Measurements from ENCODE around the gene INTS1. TPM values are rescaled to one million over a fixed set of nuclear protein-coding genes. Genes with fewer than 3 reads are reported as not detected.

INTS1 gene
- total RNA-seq, 1 experiment from 2014 or later, result 34.2 TPM

GRCh38 chr7:1535100-1535458, 30.9 kb upstream of the INTS1 start:
- H3K4me3 ChIP-seq, result no peak overlapping the region
- H3K27me3 ChIP-seq, result no peaks in the 10 kb centered on the region
- DNase-seq, result no peak
- H3K9me3 ChIP-seq, result no peaks in the 10 kb centered on the region
- peaks cover 38% of the 10 kb centered on the region for H3K36me3 ChIP-seq

- Histone ChIP-seq H3K36me3 (peaks cover 33% of the 10 kb centered on the region), H3K27me3 (no peaks in the 10 kb centered on the region), H3K4me3 (no peak overlapping the region), H3K9me3 (no peaks in the 10 kb centered on the region)
- no peak for DNase-seq
Observed at GRCh38 chr7:1534330-1535099, 30.3 kb upstream of the INTS1 start.

GRCh38 chr7:1533547-1534329, 29.5 kb upstream of the INTS1 start:
- H3K27me3 ChIP-seq, result no peaks in the 10 kb centered on the region
- peaks cover 26% of the 10 kb centered on the region for H3K36me3 ChIP-seq
- DNase-seq, result peak; percentile 82
- peak overlapping the region; percentile 67 for H3K4me3 ChIP-seq
- H3K9me3 ChIP-seq, result no peaks in the 10 kb centered on the region

- no peaks in the 10 kb centered on the region for H3K9me3 ChIP-seq
- H3K4me3 ChIP-seq, result peak overlapping the region; percentile 67
- no peaks in the 10 kb centered on the region for H3K27me3 ChIP-seq
- no peak for DNase-seq
- peaks cover 22% of the 10 kb centered on the region for H3K36me3 ChIP-seq
Observed at GRCh38 chr7:1533255-1533546, 29.0 kb upstream of the INTS1 start.

GRCh38 chr7:1532456-1533254, 28.5 kb upstream of the INTS1 start:
- H3K4me3 ChIP-seq, result peak overlapping the region; percentile 67
- H3K27me3 ChIP-seq, result no peaks in the 10 kb centered on the region
- DNase-seq, result peak; percentile 89
- H3K36me3 ChIP-seq, result peaks cover 19% of the 10 kb centered on the region
- H3K9me3 ChIP-seq, result no peaks in the 10 kb centered on the region

GRCh38 chr7:1531979-1532455, 27.8 kb upstream of the INTS1 start:
- Histone ChIP-seq H3K4me3 (peak overlapping the region; percentile 67), H3K27me3 (no peaks in the 10 kb centered on the region), H3K9me3 (no peaks in the 10 kb centered on the region), H3K36me3 (peaks cover 14% of the 10 kb centered on the region)
- no peak for DNase-seq

- Histone ChIP-seq H3K4me3 (peak overlapping the region; percentile 67), H3K9me3 (no peaks in the 10 kb centered on the region), H3K36me3 (peaks cover 8% of the 10 kb centered on the region), H3K27me3 (no peaks in the 10 kb centered on the region)
- DNase-seq, result peak; percentile 22
Observed at GRCh38 chr7:1531263-1531978, 27.2 kb upstream of the INTS1 start.

GRCh38 chr7:1530946-1531262, 26.7 kb upstream of the INTS1 start:
- Histone ChIP-seq H3K9me3 (no peaks in the 10 kb centered on the region), H3K27me3 (no peaks in the 10 kb centered on the region), H3K4me3 (peak overlapping the region; percentile 67), H3K36me3 (peaks cover 7% of the 10 kb centered on the region; the same call in 1 of the 2 replicates)
- no peak for DNase-seq

- no peaks in the 10 kb centered on the region for H3K27me3 ChIP-seq
- no peaks in the 10 kb centered on the region for H3K9me3 ChIP-seq
- no peak overlapping the region for H3K4me3 ChIP-seq
- H3K36me3 ChIP-seq, result peaks cover 7% of the 10 kb centered on the region; the same call in 1 of the 2 replicates
- DNase-seq, result no peak
Observed at GRCh38 chr7:1529383-1530116, 25.4 kb upstream of the INTS1 start.

GRCh38 chr7:1526271-1526754, 22.1 kb upstream of the INTS1 start:
- H3K36me3 ChIP-seq, result no peaks in the 10 kb centered on the region
- no peak for DNase-seq
- H3K4me3 ChIP-seq, result 0 out of 2 replicates have a peak overlapping the region, but pooled peaks have one; percentile 14
- H3K9me3 ChIP-seq, result no peaks in the 10 kb centered on the region
- no peaks in the 10 kb centered on the region for H3K27me3 ChIP-seq

- Histone ChIP-seq H3K36me3 (no peaks in the 10 kb centered on the region), H3K4me3 (no peak overlapping the region), H3K9me3 (no peaks in the 10 kb centered on the region), H3K27me3 (no peaks in the 10 kb centered on the region)
- no peak for DNase-seq
Observed at GRCh38 chr7:1525409-1525808, 21.2 kb upstream of the INTS1 start.

GRCh38 chr7:1523844-1524243, 19.7 kb upstream of the INTS1 start:
- Histone ChIP-seq H3K27me3 (no peaks in the 10 kb centered on the region), H3K9me3 (peaks cover 3% of the 10 kb centered on the region; the same call in 1 of the 2 replicates), H3K4me3 (no peak overlapping the region), H3K36me3 (no peaks in the 10 kb centered on the region)
- no peak for DNase-seq

GRCh38 chr7:1523208-1523607, 19.0 kb upstream of the INTS1 start:
- H3K27me3 ChIP-seq, result no peaks in the 10 kb centered on the region
- no peak for DNase-seq
- no peaks in the 10 kb centered on the region for H3K36me3 ChIP-seq
- H3K9me3 ChIP-seq, result peaks cover 3% of the 10 kb centered on the region; the same call in 1 of the 2 replicates
- H3K4me3 ChIP-seq, result no peak overlapping the region

- Histone ChIP-seq H3K9me3 (peaks cover 3% of the 10 kb centered on the region; the same call in 1 of the 2 replicates), H3K36me3 (no peaks in the 10 kb centered on the region), H3K4me3 (no peak overlapping the region), H3K27me3 (no peaks in the 10 kb centered on the region)
- no peak for DNase-seq
Observed at GRCh38 chr7:1521456-1521855, 17.3 kb upstream of the INTS1 start.

- Histone ChIP-seq H3K27me3 (no peaks in the 10 kb centered on the region), H3K4me3 (no peak overlapping the region), H3K36me3 (no peaks in the 10 kb centered on the region), H3K9me3 (peaks cover 3% of the 10 kb centered on the region; the same call in 1 of the 2 replicates)
- DNase-seq, result peak; percentile 30
Observed at GRCh38 chr7:1520539-1521234, 16.5 kb upstream of the INTS1 start.

All from MG63 (cell line).